OCI-LY7 (cell line): ENCODE results near the gene MPV17L. TPM values are rescaled to one million over a fixed set of nuclear protein-coding genes. Genes with fewer than 3 reads are reported as not detected.

ENCODE experiments used
- BruUV-seq: library from RNA; stranded (reverse); fragments of 400-500 nt; replicated peaks from 2 replicates; lab custom pipeline; 2021; lab: Mats Ljungman, UMichigan
- CTCF ChIA-PET: fragments of 300-600 bp; sonication (Branson Sonifier 250); formaldehyde crosslinking; loops from one replicate; lab custom pipeline; 2022; ENCODE audit warnings: antibody characterized with exemption; ENCODE audit not compliant: unreplicated experiment; lab: Charles Lee
- POLR2A ChIA-PET: fragments of 300-600 bp; sonication (Branson Sonifier 250); formaldehyde crosslinking; loops from one replicate; lab custom pipeline; 2022; ENCODE audit warnings: antibody characterized with exemption; lab: Charles Lee
- DNase-seq: peaks from one replicate; pipeline ENCODE4 v3.0.0-alpha.2; 2015; ENCODE audit warnings: low spot score
- H2AFZ ChIP-seq: fragments of 200-600 bp; sonication (generic), shearing (Covaris generic); 2 replicates; pipeline ENCODE4 v1.6.1; 2014; ENCODE audit warnings: mild to moderate bottlenecking, antibody characterized with exemption, low read length, moderate library complexity
- H3K27ac ChIP-seq: fragments of 200-600 bp; sonication (generic); 2 replicates; pipeline ENCODE4 v1.5.1; 2014; ENCODE audit warnings: mixed run types, low read depth, mild to moderate bottlenecking, moderate library complexity, low read length, inconsistent platforms; ENCODE audit not compliant: poor library complexity, severe bottlenecking
- H3K36me3 ChIP-seq: fragments of 200-600 bp; sonication (generic); 2 replicates; pipeline ENCODE4 v1.6.1; 2014; ENCODE audit warnings: mild to moderate bottlenecking, antibody characterized with exemption, low read length, moderate library complexity, mixed read lengths; ENCODE audit not compliant: insufficient read depth
- H3K4me1 ChIP-seq: fragments of 200-600 bp; sonication (generic); 2 replicates; pipeline ENCODE4 v1.5.1; 2014; ENCODE audit warnings: mild to moderate bottlenecking, low read length; ENCODE audit not compliant: insufficient read depth, poor library complexity, severe bottlenecking
- H3K4me2 ChIP-seq: fragments of 200-600 bp; sonication (generic); 2 replicates; pipeline ENCODE4 v1.6.1; 2014; ENCODE audit warnings: mild to moderate bottlenecking, low read length
- H3K4me3 ChIP-seq: fragments of 200-600 bp; sonication (generic); 2 replicates; pipeline ENCODE4 v1.5.1; 2014; ENCODE audit warnings: mild to moderate bottlenecking, low read depth, low read length; ENCODE audit not compliant: poor library complexity, severe bottlenecking
- H3K79me2 ChIP-seq: fragments of 200-600 bp; sonication (generic); 2 replicates; pipeline ENCODE4 v1.6.1; 2016; ENCODE audit warnings: low read depth, mild to moderate bottlenecking, low read length, moderate library complexity, mixed read lengths; ENCODE audit not compliant: insufficient read depth
- H3K9me2 ChIP-seq: fragments of 200-600 bp; sonication (generic); 2 replicates; pipeline ENCODE4 v1.6.1; 2016; ENCODE audit warnings: mild to moderate bottlenecking, low read length, mixed read lengths; ENCODE audit not compliant: insufficient read depth
- H3K9me3 ChIP-seq: fragments of 200-600 bp; sonication (generic); 2 replicates; pipeline ENCODE4 v1.6.1; 2014; ENCODE audit warnings: mild to moderate bottlenecking, mixed run types, low read length, mixed read lengths
- H4K20me1 ChIP-seq: fragments of 200-600 bp; sonication (generic); 2 replicates; pipeline ENCODE4 v1.6.1; 2014; ENCODE audit warnings: mild to moderate bottlenecking, antibody characterized with exemption, low read length, moderate library complexity, mixed read lengths; ENCODE audit not compliant: insufficient read depth
- EZH2phosphoT487 ChIP-seq: fragments of 200-600 bp; sonication (generic); IDR thresholded peaks from 2 replicates; pipeline ENCODE4 v1.6.1; 2018; ENCODE audit warnings: low read depth, borderline replicate concordance, mild to moderate bottlenecking, mixed run types, antibody characterized with exemption, low read length, moderate library complexity, mixed read lengths
- intact Hi-C: fragments of 100-400 bp; cut with micrococcal nuclease; formaldehyde crosslinking; loops from one replicate; pipeline ENCODE4 v1.10.0; 2022; ENCODE audit not compliant: unreplicated experiment
- total RNA-seq, 2 experiments: library from RNA; depleted of rRNA in 1 of 2; stranded (reverse); fragments of >200 nt in 1 of 2; shearing (Covaris generic) in 1 of 2; gene quantifications; 2 replicates each; pipeline ENCODE4 v1.2.3, GENCODE V29; 2014 to 2022
- TF ChIP-seq, protein P1 (sequence below): fragments of 200-600 bp; sonication (generic); conservative IDR thresholded peaks from 2 replicates; pipeline ENCODE4 v1.5.1; 2014; ENCODE audit warnings: mild to moderate bottlenecking, antibody characterized with exemption, low read length, moderate library complexity, mixed read lengths

The MPV17L gene
- total RNA-seq, 2 experiments from 2014 or later = 0.08 TPM; not detected in 1

DNA sequence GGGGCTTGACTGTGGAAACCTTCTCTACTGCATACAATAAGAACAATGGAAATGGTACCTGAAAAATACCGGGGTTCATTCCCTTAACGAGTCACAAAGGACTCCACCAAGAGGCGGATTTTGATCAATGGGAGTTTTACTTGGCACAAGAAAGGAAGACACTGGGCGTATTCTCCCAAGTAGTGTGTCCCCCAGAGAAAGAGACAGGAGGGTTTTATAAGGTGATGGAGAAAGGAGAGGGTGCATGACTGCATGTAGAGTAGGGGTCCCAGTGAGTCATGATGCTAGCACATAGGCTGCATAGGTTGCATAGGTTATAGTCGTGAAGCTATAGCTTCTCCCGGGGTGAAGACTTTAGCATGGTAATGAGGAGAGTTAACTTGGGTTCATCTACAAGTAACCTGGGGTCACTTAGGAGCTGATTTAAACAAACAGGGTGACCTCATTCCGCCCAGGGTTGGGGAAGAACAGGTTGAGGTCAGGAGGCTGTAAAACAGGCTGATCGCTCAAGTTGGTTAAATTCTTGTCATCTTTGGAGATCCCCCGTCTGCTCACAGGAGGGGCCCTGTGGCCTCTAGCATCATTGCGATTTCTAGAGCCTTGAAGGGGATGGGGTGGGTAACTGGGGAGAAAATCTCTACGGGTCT lies 1.5 kb downstream of the MPV17L start:
- no peak for DNase-seq
- no peaks in the 10 kb centered on the region for H3K4me1 ChIP-seq
- H3K36me3 ChIP-seq = no peaks in the 10 kb centered on the region
- no peak overlapping the region for H2AFZ ChIP-seq
- intact Hi-C loops = no loop called here
- no peak overlapping the region for H3K27ac ChIP-seq
- no peaks in the 10 kb centered on the region for H3K9me3 ChIP-seq
- ChIA-PET POLR2A (no interaction called here), CTCF (no interaction called here)
- BruUV-seq = no TSS peak
- no peak overlapping the region for H3K4me2 ChIP-seq
- TF ChIP-seq, protein P1, sequence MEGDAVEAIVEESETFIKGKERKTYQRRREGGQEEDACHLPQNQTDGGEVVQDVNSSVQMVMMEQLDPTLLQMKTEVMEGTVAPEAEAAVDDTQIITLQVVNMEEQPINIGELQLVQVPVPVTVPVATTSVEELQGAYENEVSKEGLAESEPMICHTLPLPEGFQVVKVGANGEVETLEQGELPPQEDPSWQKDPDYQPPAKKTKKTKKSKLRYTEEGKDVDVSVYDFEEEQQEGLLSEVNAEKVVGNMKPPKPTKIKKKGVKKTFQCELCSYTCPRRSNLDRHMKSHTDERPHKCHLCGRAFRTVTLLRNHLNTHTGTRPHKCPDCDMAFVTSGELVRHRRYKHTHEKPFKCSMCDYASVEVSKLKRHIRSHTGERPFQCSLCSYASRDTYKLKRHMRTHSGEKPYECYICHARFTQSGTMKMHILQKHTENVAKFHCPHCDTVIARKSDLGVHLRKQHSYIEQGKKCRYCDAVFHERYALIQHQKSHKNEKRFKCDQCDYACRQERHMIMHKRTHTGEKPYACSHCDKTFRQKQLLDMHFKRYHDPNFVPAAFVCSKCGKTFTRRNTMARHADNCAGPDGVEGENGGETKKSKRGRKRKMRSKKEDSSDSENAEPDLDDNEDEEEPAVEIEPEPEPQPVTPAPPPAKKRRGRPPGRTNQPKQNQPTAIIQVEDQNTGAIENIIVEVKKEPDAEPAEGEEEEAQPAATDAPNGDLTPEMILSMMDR = no peak
- TF ChIP-seq EZH2phosphoT487 = no peak
- no peaks in the 10 kb centered on the region for H4K20me1 ChIP-seq
- H3K4me3 ChIP-seq = no peak overlapping the region
- H3K9me2 ChIP-seq = no peaks in the 10 kb centered on the region
- H3K79me2 ChIP-seq = no peaks in the 10 kb centered on the region

DNA sequence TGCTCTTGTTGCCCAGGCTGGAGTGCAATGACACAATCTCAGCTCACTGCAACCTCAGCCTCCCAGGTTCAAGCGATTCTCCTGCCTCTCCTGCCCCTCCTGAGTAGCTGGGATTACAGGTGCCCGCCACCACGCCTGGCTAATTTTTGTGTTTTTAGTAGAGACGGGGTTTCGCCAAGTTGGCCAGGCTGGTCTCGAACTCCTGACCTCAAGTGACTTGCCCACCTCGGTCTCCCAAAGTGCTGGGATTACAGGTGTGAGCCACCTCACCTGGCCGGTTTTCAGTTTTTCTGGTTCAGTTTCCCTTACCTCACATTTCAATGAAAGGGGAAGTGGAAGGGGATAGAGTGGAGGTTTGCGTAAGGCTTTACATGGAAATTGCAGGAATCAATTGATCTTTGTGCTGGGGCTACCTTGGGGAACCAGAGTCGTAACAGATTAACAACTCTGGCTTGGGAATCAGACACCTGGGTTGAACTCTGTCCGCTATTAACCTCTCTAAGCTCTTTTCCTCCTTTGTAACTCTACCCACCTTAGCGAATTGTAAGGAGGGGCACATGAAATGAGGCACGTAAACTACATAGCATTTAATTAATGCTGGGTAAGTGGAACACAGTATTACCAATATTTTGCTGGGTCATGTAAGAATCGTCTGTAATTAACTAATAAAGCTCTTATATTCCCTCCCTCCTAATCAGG lies 3.2 kb downstream of the MPV17L start:
- BruUV-seq = no TSS peak
- POLR2A ChIA-PET = interaction anchor here (0.7 kb wide), 1 partner anchor 328 kb away, joined by 3 read pairs; no protein-coding TSS in a partner anchor

More for the DNA sequence above, 3.2 kb downstream of the MPV17L start:
- Histone ChIP-seq H3K79me2 (no peaks in the 10 kb centered on the region), H3K4me3 (no peak overlapping the region), H3K9me2 (no peaks in the 10 kb centered on the region), H3K4me1 (peaks cover 6% of the 10 kb centered on the region), H3K27ac (no peak overlapping the region), H4K20me1 (no peaks in the 10 kb centered on the region), H3K4me2 (no peak overlapping the region), H2AFZ (no peak overlapping the region), H3K9me3 (no peaks in the 10 kb centered on the region), H3K36me3 (no peaks in the 10 kb centered on the region)
- intact Hi-C loops = no loop called here
- TF ChIP-seq EZH2phosphoT487 = no peak
- TF ChIP-seq, protein P1 = no peak
- CTCF ChIA-PET = no interaction called here
- no peak for DNase-seq
